Glomerular visceral epithelial cell (primary cell): ENCODE measurements around the gene KRTAP5-3.
"Not testable (repeated sequence)": the region's sequence is repeated elsewhere in the genome, so short reads cannot be mapped to it uniquely, and the experiment has no call there.

Experiments
- DNase-seq: peaks from one replicate; pipeline ENCODE4 v3.0.0-alpha.2; 2016; ENCODE audit errors: extremely low spot score

KRTAP5-3 gene

GRCh38 chr11:1608363-1608762 lies at the start of gene KRTAP5-3:
KRTAP5-3 (minus strand) TSS chr11:1608463; CDS start chr11:1608385, 78 bp downstream.
- no peak for DNase-seq

- DNase-seq, result no peak
Observed at GRCh38 chr11:1656670-1657069, 48.4 kb upstream of the KRTAP5-3 start.

GRCh38 chr11:1656061-1656441 lies 47.8 kb upstream of the KRTAP5-3 start:
- no peak for DNase-seq

- no peak for DNase-seq
Observed at GRCh38 chr11:1655168-1656060, 47.2 kb upstream of the KRTAP5-3 start.

GRCh38 chr11:1654388-1655167 lies 46.3 kb upstream of the KRTAP5-3 start:
- DNase-seq, result no peak

GRCh38 chr11:1653541-1654387 lies 45.5 kb upstream of the KRTAP5-3 start:
- DNase-seq, result no peak

GRCh38 chr11:1652771-1653540 lies 44.7 kb upstream of the KRTAP5-3 start:
- peak; percentile 55 for DNase-seq

GRCh38 chr11:1652442-1652770 lies 44.1 kb upstream of the KRTAP5-3 start:
- DNase-seq, result no peak

GRCh38 chr11:1652026-1652425 lies 43.8 kb upstream of the KRTAP5-3 start:
- DNase-seq, result no peak

- DNase-seq, result no peak
Observed at GRCh38 chr11:1651411-1651980, 43.2 kb upstream of the KRTAP5-3 start.

- DNase-seq, result no peak
Observed at GRCh38 chr11:1650918-1651262, 42.6 kb upstream of the KRTAP5-3 start.

- DNase-seq, result no peak
Observed at GRCh38 chr11:1650034-1650917, 42.0 kb upstream of the KRTAP5-3 start.

- DNase-seq, result no peak
Observed at GRCh38 chr11:1648653-1649420, 40.6 kb upstream of the KRTAP5-3 start.

GRCh38 chr11:1647901-1648652 lies 39.8 kb upstream of the KRTAP5-3 start:
- DNase-seq, result no peak

GRCh38 chr11:1646540-1646939 lies 38.3 kb upstream of the KRTAP5-3 start:
- DNase-seq, result not testable (repeated sequence)

GRCh38 chr11:1645357-1645821 lies 37.1 kb upstream of the KRTAP5-3 start:
- DNase-seq, result no peak

- DNase-seq, result no peak
Observed at GRCh38 chr11:1644601-1645356, 36.5 kb upstream of the KRTAP5-3 start.
